ENCODE measurements around the gene CLEC4D. TPM values are rescaled to one million over a fixed set of nuclear protein-coding genes. Genes with fewer than 3 reads are reported as not detected.

The CLEC4D gene
- polyA plus RNA-seq, 1 donor (not counting 4 experiments of a cell fraction or from before 2014, with no cell fraction given): not detected

GRCh38 chr12:8466241-8466640 lies 47.1 kb upstream of the CLEC4D start:
- no peak for FAIRE-seq
- Histone ChIP-seq H3K9me1 (ENCODE audit: control insufficient read depth, extremely low read depth, insufficient read depth, low read length) (no peaks in the 10 kb centered on the region), H3K9me3 (ENCODE audit: control insufficient read depth, low read depth, low read length) (no peaks in the 10 kb centered on the region), H3K27ac (ENCODE audit: control insufficient read depth, insufficient read depth, low read length) (no peak overlapping the region), H4K20me1 (ENCODE audit: control insufficient read depth, extremely low read depth, insufficient read depth, low read length) (no peaks in the 10 kb centered on the region), H3K4me3 (ENCODE audit: control insufficient read depth in 2 of 3, extremely low read depth in 1 of 3, insufficient read depth in 2 of 3, low read depth in 1 of 3, low read length in 3 of 3) (no peak overlapping the region), H3K27me3 (ENCODE audit: control insufficient read depth, extremely low read depth, insufficient read depth, low read length) (no peaks in the 10 kb centered on the region), H2AFZ (ENCODE audit: control insufficient read depth, low read length) (no peak overlapping the region), H3K4me1 (ENCODE audit: control insufficient read depth, extremely low read depth, insufficient read depth, low read length) (no peaks in the 10 kb centered on the region), H3K79me2 (ENCODE audit: control insufficient read depth, insufficient read depth, low read length) (no peaks in the 10 kb centered on the region), H3K36me3 (ENCODE audit: control insufficient read depth in 2 of 2, extremely low read depth in 1 of 2, insufficient read depth in 2 of 2, low read length in 2 of 2) (no peaks in the 10 kb centered on the region), H3K4me2 (ENCODE audit: control insufficient read depth, extremely low read depth, insufficient read depth, low read depth, low read length) (no peak overlapping the region), H3K9ac (ENCODE audit: control insufficient read depth, extremely low read depth, insufficient read depth, low read length) (no peak overlapping the region)
- DNase-seq (ENCODE audit: low read depth, low spot score): no peak
- dilution Hi-C loops (cut with MboI; ENCODE audit: extremely low pct_ligation_motif_present, low sequenced_read_pairs): no loop called here
- TF ChIP-seq EZH2 (IDR thresholded peaks at IDR 0.05; ENCODE audit: low read length) (no peak), CTCF (optimal IDR thresholded peaks at IDR 0.05 in 1 of 3, IDR thresholded peaks at IDR 0.05 in 1 of 3, conservative IDR thresholded peaks at IDR 0.05 in 1 of 3; ENCODE audit: extremely low read depth in 1 of 3, insufficient read depth in 2 of 3, low read length in 3 of 3) (no peak)

GRCh38 chr12:8471090-8471489 lies 42.2 kb upstream of the CLEC4D start:
- Histone ChIP-seq H2AFZ (ENCODE audit: control insufficient read depth, low read length) (no peak overlapping the region), H4K20me1 (ENCODE audit: control insufficient read depth, extremely low read depth, insufficient read depth, low read length) (no peaks in the 10 kb centered on the region), H3K9me1 (ENCODE audit: control insufficient read depth, extremely low read depth, insufficient read depth, low read length) (no peaks in the 10 kb centered on the region), H3K4me2 (ENCODE audit: control insufficient read depth, extremely low read depth, insufficient read depth, low read depth, low read length) (no peak overlapping the region), H3K4me1 (ENCODE audit: control insufficient read depth, extremely low read depth, insufficient read depth, low read length) (no peaks in the 10 kb centered on the region), H3K9me3 (ENCODE audit: control insufficient read depth, low read depth, low read length) (no peaks in the 10 kb centered on the region), H3K27ac (ENCODE audit: control insufficient read depth, insufficient read depth, low read length) (no peak overlapping the region), H3K9ac (ENCODE audit: control insufficient read depth, extremely low read depth, insufficient read depth, low read length) (no peak overlapping the region), H3K36me3 (ENCODE audit: control insufficient read depth in 2 of 2, extremely low read depth in 1 of 2, insufficient read depth in 2 of 2, low read length in 2 of 2) (no peaks in the 10 kb centered on the region), H3K4me3 (ENCODE audit: control insufficient read depth in 2 of 3, extremely low read depth in 1 of 3, insufficient read depth in 2 of 3, low read depth in 1 of 3, low read length in 3 of 3) (no peak overlapping the region), H3K27me3 (ENCODE audit: control insufficient read depth, extremely low read depth, insufficient read depth, low read length) (no peaks in the 10 kb centered on the region), H3K79me2 (ENCODE audit: control insufficient read depth, insufficient read depth, low read length) (no peaks in the 10 kb centered on the region)
- no peak for FAIRE-seq
- dilution Hi-C loops (cut with MboI; ENCODE audit: extremely low pct_ligation_motif_present, low sequenced_read_pairs): no loop called here
- DNase-seq (ENCODE audit: low read depth, low spot score): no peak
- TF ChIP-seq CTCF (optimal IDR thresholded peaks at IDR 0.05 in 1 of 3, IDR thresholded peaks at IDR 0.05 in 1 of 3, conservative IDR thresholded peaks at IDR 0.05 in 1 of 3; ENCODE audit: extremely low read depth in 1 of 3, insufficient read depth in 2 of 3, low read length in 3 of 3): no peak
- no peak for TF ChIP-seq EZH2 (IDR thresholded peaks at IDR 0.05; ENCODE audit: low read length)

Measured in keratinocyte (primary cell).